Activated T-cell treated with anti-CD3 and anti-CD28 coated beads, Interleukin-2, amount 50 U/mL, for 4 hours (primary cell): ENCODE measurements around the gene INF2. TPM values are rescaled to one million over a fixed set of nuclear protein-coding genes. Genes with fewer than 3 reads are reported as not detected.
"Not testable (repeated sequence)": the region's sequence is repeated elsewhere in the genome, so short reads cannot be mapped to it uniquely, and the experiment has no call there.

Experiments
- ATAC-seq, 2 donors: fragments of 200-7000 bp; cut with Tn5 transposase; one replicate each; pipeline ENCODE4 v1.10.0; 2021
- DNase-seq: peaks from one replicate; pipeline ENCODE4 v3.0.0-alpha.2; 2020
- H3K27me3 Mint-ChIP-seq: one replicate; pipeline ENCODE4 v1.8.0; 2021; ENCODE audit warnings: low read depth, mixed read lengths
- H3K36me3 Mint-ChIP-seq: one replicate; pipeline ENCODE4 v1.8.0; 2022; ENCODE audit warnings: mixed read lengths; ENCODE audit not compliant: insufficient read depth
- H3K4me1 Mint-ChIP-seq: one replicate; pipeline ENCODE4 v1.8.0; 2021; ENCODE audit warnings: low read depth, mixed read lengths
- H3K4me3 Mint-ChIP-seq: one replicate; pipeline ENCODE4 v1.8.0; 2021; ENCODE audit warnings: mild to moderate bottlenecking, moderate library complexity, mixed read lengths
- H3K9me3 Mint-ChIP-seq: one replicate; pipeline ENCODE4 v1.8.0; 2021; ENCODE audit warnings: mixed read lengths
- total RNA-seq, 3 donors: library from RNA; stranded (reverse); gene quantifications; one replicate each; pipeline ENCODE4 v1.2.1, GENCODE V29; 2021

The INF2 gene
- total RNA-seq, 3 donors from 2014 or later: 51.8 to 54.9 (median 54.5) TPM

- Mint-ChIP-seq H3K4me1 (no peaks in the 10 kb centered on the region), H3K9me3 (no peaks in the 10 kb centered on the region), H3K4me3 (no peak overlapping the region), H3K36me3 (no peaks in the 10 kb centered on the region), H3K27me3 (no peaks in the 10 kb centered on the region)
- ATAC-seq (no peak), DNase-seq (no peak)
Measured at GRCh38 chr14:104718871-104719270, 29.5 kb downstream of the INF2 start.

GRCh38 chr14:104719343-104719742, 29.9 kb downstream of the INF2 start:
- no peaks in the 10 kb centered on the region for H3K27me3 Mint-ChIP-seq
- no peak overlapping the region for H3K4me3 Mint-ChIP-seq
- ATAC-seq (no peak), DNase-seq (no peak)
- H3K9me3 Mint-ChIP-seq: no peaks in the 10 kb centered on the region
- H3K4me1 Mint-ChIP-seq: no peaks in the 10 kb centered on the region
- H3K36me3 Mint-ChIP-seq: no peaks in the 10 kb centered on the region

- DNase-seq: no peak
- no peaks in the 10 kb centered on the region for H3K4me1 Mint-ChIP-seq
- no peaks in the 10 kb centered on the region for H3K27me3 Mint-ChIP-seq
- H3K36me3 Mint-ChIP-seq: no peaks in the 10 kb centered on the region
- no peak overlapping the region for H3K4me3 Mint-ChIP-seq
- no peak for ATAC-seq
- no peaks in the 10 kb centered on the region for H3K9me3 Mint-ChIP-seq
Measured at GRCh38 chr14:104721505-104722431, 32.4 kb downstream of the INF2 start.

- Mint-ChIP-seq H3K36me3 (no peaks in the 10 kb centered on the region), H3K27me3 (no peaks in the 10 kb centered on the region), H3K9me3 (no peaks in the 10 kb centered on the region), H3K4me3 (no peak overlapping the region), H3K4me1 (no peaks in the 10 kb centered on the region)
- ATAC-seq: no peak
- DNase-seq: no peak
Measured at GRCh38 chr14:104722938-104723650, 33.7 kb downstream of the INF2 start.

GRCh38 chr14:104723651-104724406, 34.4 kb downstream of the INF2 start, which contains the start of gene ADSS1:
TSS of gene ADSS1 (plus strand) at chr14:104724229. CDS start at chr14:104724271, 42 bp downstream.
- peak within 1 kb of the TSS; percentile 64 for H3K4me3 Mint-ChIP-seq
- no peaks in the 10 kb centered on the region for H3K27me3 Mint-ChIP-seq
- H3K36me3 Mint-ChIP-seq: no peaks in the 10 kb centered on the region
- DNase-seq (peak; percentile 48), ATAC-seq (peak; percentile 80)
- H3K9me3 Mint-ChIP-seq: no peaks in the 10 kb centered on the region
- H3K4me1 Mint-ChIP-seq: no peaks in the 10 kb centered on the region

- ATAC-seq: peak; percentile 11 to 15
- H3K9me3 Mint-ChIP-seq: no peaks in the 10 kb centered on the region
- H3K4me3 Mint-ChIP-seq: peak overlapping the region; percentile 56
- H3K4me1 Mint-ChIP-seq: no peaks in the 10 kb centered on the region
- no peaks in the 10 kb centered on the region for H3K36me3 Mint-ChIP-seq
- peak; percentile 18 for DNase-seq
- H3K27me3 Mint-ChIP-seq: no peaks in the 10 kb centered on the region
Measured at GRCh38 chr14:104724407-104724980, 35.1 kb downstream of the INF2 start.

GRCh38 chr14:104724981-104725771, 35.8 kb downstream of the INF2 start:
- no peak for ATAC-seq
- peak overlapping the region; percentile 56 for H3K4me3 Mint-ChIP-seq
- H3K36me3 Mint-ChIP-seq: no peaks in the 10 kb centered on the region
- DNase-seq: no peak
- no peaks in the 10 kb centered on the region for H3K9me3 Mint-ChIP-seq
- H3K4me1 Mint-ChIP-seq: no peaks in the 10 kb centered on the region
- H3K27me3 Mint-ChIP-seq: no peaks in the 10 kb centered on the region

- Mint-ChIP-seq H3K4me1 (no peaks in the 10 kb centered on the region), H3K36me3 (no peaks in the 10 kb centered on the region), H3K9me3 (no peaks in the 10 kb centered on the region), H3K27me3 (no peaks in the 10 kb centered on the region), H3K4me3 (peak overlapping the region; percentile 56)
- DNase-seq (no peak), ATAC-seq (no peak)
Measured at GRCh38 chr14:104725772-104726548, 36.5 kb downstream of the INF2 start.

- no peaks in the 10 kb centered on the region for H3K4me1 Mint-ChIP-seq
- H3K4me3 Mint-ChIP-seq: no peak overlapping the region
- DNase-seq (no peak), ATAC-seq (no peak)
- no peaks in the 10 kb centered on the region for H3K36me3 Mint-ChIP-seq
- no peaks in the 10 kb centered on the region for H3K27me3 Mint-ChIP-seq
- H3K9me3 Mint-ChIP-seq: no peaks in the 10 kb centered on the region
Measured at GRCh38 chr14:104726600-104727451, 37.4 kb downstream of the INF2 start.

GRCh38 chr14:104728631-104729030, 39.2 kb downstream of the INF2 start:
- Mint-ChIP-seq H3K27me3 (no peaks in the 10 kb centered on the region), H3K9me3 (no peaks in the 10 kb centered on the region), H3K36me3 (no peaks in the 10 kb centered on the region), H3K4me1 (no peaks in the 10 kb centered on the region), H3K4me3 (no peak overlapping the region)
- ATAC-seq (no peak), DNase-seq (no peak)

GRCh38 chr14:104729176-104729834, 39.9 kb downstream of the INF2 start:
- not testable (repeated sequence) for H3K4me3 Mint-ChIP-seq, H3K9me3 Mint-ChIP-seq, H3K36me3 Mint-ChIP-seq, H3K27me3 Mint-ChIP-seq, H3K4me1 Mint-ChIP-seq, ATAC-seq, DNase-seq

GRCh38 chr14:104729835-104730181, 40.4 kb downstream of the INF2 start:
- H3K9me3 Mint-ChIP-seq: no peaks in the 10 kb centered on the region
- H3K36me3 Mint-ChIP-seq: no peaks in the 10 kb centered on the region
- H3K4me1 Mint-ChIP-seq: no peaks in the 10 kb centered on the region
- H3K4me3 Mint-ChIP-seq: no peak overlapping the region
- H3K27me3 Mint-ChIP-seq: no peaks in the 10 kb centered on the region
- ATAC-seq (no peak), DNase-seq (no peak)
